ENCODE data around the gene MT1HL1.
"Not testable (repeated sequence)": the region's sequence is repeated elsewhere in the genome, so short reads cannot be mapped to it uniquely, and the experiment has no call there.

The MT1HL1 gene

DNA sequence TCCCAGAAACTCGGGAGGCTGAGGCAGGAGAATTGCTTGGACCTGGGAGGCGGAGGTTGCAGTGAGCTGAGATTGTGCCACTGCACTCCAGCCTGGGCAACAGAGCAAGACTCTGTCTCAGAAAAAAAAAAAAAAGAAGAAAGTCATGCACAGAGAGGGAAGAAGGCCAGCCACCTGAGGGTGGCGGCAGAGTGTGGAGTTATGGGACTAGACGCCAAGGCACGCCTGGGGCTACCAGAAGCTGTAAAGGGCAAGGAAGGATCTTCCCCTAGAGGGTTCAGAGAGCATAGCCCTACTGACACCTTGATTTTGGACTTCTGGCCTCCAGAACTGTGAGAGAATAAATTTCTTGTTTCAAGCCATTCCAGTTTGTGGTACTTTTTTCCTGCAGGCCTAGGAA is 30.2 kb downstream of the MT1HL1 start:
- not testable (repeated sequence) for DNase-seq

DNA sequence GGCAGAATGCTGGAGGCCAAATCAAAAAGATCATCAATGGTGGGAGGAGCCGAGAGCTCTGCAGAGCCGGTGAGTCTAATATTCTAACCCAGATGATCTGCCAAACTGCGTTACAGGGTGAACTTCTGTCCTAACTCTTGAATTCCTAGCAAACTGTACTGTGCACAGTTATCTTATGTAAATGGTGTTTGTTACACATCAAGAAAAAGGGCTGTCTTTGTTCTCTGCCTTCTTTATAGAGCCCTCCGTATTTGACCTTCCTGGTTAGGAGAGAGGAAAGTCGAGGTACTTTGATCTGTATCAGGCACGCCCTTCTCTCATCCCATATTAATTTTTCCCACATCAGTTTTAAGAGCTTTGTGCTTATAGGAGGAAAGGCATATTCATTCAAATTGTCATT is 37.6 kb downstream of the MT1HL1 start:
- no peak for DNase-seq

DNA sequence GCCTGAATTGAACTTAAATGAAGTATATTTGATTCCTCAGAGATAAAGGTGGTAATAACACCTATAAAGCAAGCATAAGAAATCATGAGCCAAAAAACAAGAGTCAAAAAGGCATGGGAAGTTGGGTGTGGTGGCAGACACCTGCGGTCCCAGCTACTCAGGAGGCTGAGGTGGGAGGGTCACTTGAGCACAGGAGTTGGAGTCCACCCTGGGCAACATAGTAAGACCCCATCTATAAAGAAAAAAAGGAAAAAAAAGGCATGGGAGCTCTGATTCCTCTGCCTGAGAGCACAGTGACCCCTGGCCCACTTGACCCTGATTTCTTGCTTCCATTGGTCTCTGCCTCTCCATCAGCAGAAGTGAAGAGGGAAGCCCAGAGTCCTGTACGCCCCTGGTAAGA is 40.3 kb downstream of the MT1HL1 start:
- no peak for DNase-seq

DNA sequence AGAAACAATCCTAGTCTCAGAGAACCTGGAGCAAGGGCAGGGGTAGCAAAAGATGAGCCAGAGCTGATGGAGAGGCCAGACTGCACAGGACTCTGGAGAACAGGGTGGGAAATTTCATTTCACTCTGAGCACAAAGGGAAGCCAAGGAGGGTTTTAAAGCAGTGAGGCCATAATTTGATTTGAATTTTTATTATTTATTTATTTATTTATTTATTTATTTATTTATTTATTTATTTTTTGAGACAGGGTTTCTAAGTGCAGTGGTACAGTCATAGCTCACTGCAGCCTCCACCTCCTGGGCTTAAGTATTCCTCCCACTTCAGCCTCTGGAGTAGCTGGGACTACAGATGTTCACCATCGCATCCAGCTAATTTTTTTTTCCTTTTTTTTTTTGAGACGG is 45.1 kb downstream of the MT1HL1 start:
- no peak for DNase-seq

DNA sequence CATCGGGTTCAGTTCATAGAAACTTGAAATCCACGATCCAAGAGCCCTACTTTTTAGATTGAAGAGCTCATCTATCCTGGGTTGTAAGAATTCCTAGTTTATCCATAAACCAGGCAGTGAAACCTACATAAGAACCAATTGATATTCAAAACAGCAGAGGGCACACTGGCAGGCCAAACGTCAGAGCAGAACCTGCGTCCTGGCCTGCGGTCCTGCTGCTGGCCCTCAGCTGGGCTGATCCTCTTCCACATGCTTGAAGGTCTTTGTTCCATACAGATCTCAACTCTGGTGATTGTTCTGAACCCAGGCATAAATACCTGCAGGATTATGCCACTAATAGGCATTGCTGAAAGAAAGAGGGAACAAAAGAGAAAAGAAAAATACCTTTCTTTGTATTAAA is 47.0 kb downstream of the MT1HL1 start:
- no peak for DNase-seq
